Muscle layer of colon (tissue), 2 donors: ENCODE results near the gene PKP3.

Experiments used
- H3K27ac ChIP-seq: one replicate; pipeline ENCODE4 v1.7.0; 2013; ENCODE audit warnings: low read depth, mild to moderate bottlenecking, low read length, moderate library complexity
- H3K27me3 ChIP-seq, 2 donors: one replicate each; pipeline ENCODE4 v1.7.0; 2013; ENCODE audit warnings: low read length in 2 of 2, mild to moderate bottlenecking in 2 of 2; ENCODE audit not compliant: insufficient read depth in 2 of 2, control insufficient read depth in 1 of 2
- H3K36me3 ChIP-seq: one replicate; pipeline ENCODE4 v1.7.0; 2013; ENCODE audit warnings: mild to moderate bottlenecking, low read length; ENCODE audit not compliant: insufficient read depth
- H3K4me1 ChIP-seq: one replicate; pipeline ENCODE4 v1.7.0; 2013; ENCODE audit warnings: mild to moderate bottlenecking, low read length; ENCODE audit not compliant: insufficient read depth
- H3K4me3 ChIP-seq, 2 donors: one replicate each; pipeline ENCODE4 v1.7.0; 2013; ENCODE audit warnings: low read length in 2 of 2, low read depth in 1 of 2, mild to moderate bottlenecking in 1 of 2, moderate library complexity in 1 of 2
- H3K9ac ChIP-seq: one replicate; pipeline ENCODE4 v1.7.0; 2013; ENCODE audit warnings: low read length
- H3K9me3 ChIP-seq: one replicate; pipeline ENCODE4 v1.7.0; 2013; ENCODE audit warnings: mild to moderate bottlenecking, low read length
- donor health status: abdominal sarcoma.
- donor health status: Adenocarcinoma of cecum.

PKP3 gene

DNA sequence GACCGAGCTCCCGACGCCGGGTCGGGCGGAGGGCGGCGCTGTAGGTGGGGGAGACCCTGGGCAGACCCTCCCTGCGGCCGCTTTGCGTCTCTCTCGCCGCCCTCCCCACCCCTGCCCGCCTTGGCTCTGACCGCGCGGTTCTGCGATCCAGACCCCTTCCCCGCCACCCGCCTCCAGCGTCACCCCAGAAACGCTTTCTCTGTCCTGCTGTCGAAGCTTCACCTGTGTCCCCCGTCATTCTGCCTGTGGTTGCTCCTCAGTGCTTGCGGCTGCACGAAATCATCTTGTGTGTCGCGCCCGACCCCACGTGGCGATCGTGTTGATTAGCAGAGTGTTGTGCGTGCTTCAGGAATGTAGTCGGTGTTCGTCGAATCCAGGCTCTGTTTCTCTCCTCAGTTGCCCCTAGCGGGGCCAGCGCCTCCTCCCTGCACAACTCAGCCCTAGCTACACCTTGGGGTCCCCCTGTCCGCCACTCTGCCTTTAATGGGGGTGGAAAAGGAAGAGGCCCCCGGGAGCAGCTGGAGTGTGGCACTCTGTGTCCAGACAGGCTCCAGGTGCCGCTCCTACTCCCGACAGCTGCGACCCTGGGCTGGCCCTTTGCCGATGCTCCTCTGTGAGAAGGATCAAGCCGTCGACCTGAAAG is 56.9 kb downstream of the PKP3 start:
- H3K4me3 ChIP-seq, result peak overlapping the region; percentile 78 to 82
- H3K36me3 ChIP-seq, result peaks cover 15% of the 10 kb centered on the region
- no peaks in the 10 kb centered on the region for H3K9me3 ChIP-seq
- H3K27me3 ChIP-seq, result peaks cover 0 to 2% of the 10 kb centered on the region in 2 donors
- peak overlapping the region; percentile 74 for H3K27ac ChIP-seq
- peaks cover 26% of the 10 kb centered on the region for H3K4me1 ChIP-seq
- peak overlapping the region; percentile 39 for H3K9ac ChIP-seq

GRCh38 chr11:451738-452137 is 57.7 kb downstream of the PKP3 start:
- H3K9me3 ChIP-seq, result no peaks in the 10 kb centered on the region
- H3K27me3 ChIP-seq, result no peaks in the 10 kb centered on the region
- H3K27ac ChIP-seq, result no peak overlapping the region
- H3K9ac ChIP-seq, result peak overlapping the region; percentile 39
- peaks cover 15% of the 10 kb centered on the region for H3K36me3 ChIP-seq
- H3K4me3 ChIP-seq, result peak overlapping the region in 1 of 2 donors; percentile 78
- H3K4me1 ChIP-seq, result peaks cover 26% of the 10 kb centered on the region

- no peak overlapping the region for H3K27ac ChIP-seq
- no peaks in the 10 kb centered on the region for H3K9me3 ChIP-seq
- H3K36me3 ChIP-seq, result peaks cover 15% of the 10 kb centered on the region
- H3K4me3 ChIP-seq, result no peak overlapping the region
- H3K27me3 ChIP-seq, result no peaks in the 10 kb centered on the region
- peaks cover 26% of the 10 kb centered on the region for H3K4me1 ChIP-seq
- no peak overlapping the region for H3K9ac ChIP-seq
These were observed 58.3 kb downstream of the PKP3 start for GRCh38 chr11:452203-452744.

GRCh38 chr11:452916-453527 is 59.0 kb downstream of the PKP3 start:
- H3K4me1 ChIP-seq, result peaks cover 26% of the 10 kb centered on the region
- no peak overlapping the region for H3K4me3 ChIP-seq
- H3K9me3 ChIP-seq, result no peaks in the 10 kb centered on the region
- no peak overlapping the region for H3K27ac ChIP-seq
- H3K36me3 ChIP-seq, result peaks cover 15% of the 10 kb centered on the region
- H3K9ac ChIP-seq, result no peak overlapping the region
- no peaks in the 10 kb centered on the region for H3K27me3 ChIP-seq

- no peaks in the 10 kb centered on the region for H3K27me3 ChIP-seq
- peaks cover 15% of the 10 kb centered on the region for H3K36me3 ChIP-seq
- no peaks in the 10 kb centered on the region for H3K9me3 ChIP-seq
- H3K4me1 ChIP-seq, result peaks cover 24% of the 10 kb centered on the region
- H3K27ac ChIP-seq, result no peak overlapping the region
- H3K9ac ChIP-seq, result no peak overlapping the region
- H3K4me3 ChIP-seq, result no peak overlapping the region
These were observed 59.6 kb downstream of the PKP3 start for GRCh38 chr11:453564-453963.

DNA sequence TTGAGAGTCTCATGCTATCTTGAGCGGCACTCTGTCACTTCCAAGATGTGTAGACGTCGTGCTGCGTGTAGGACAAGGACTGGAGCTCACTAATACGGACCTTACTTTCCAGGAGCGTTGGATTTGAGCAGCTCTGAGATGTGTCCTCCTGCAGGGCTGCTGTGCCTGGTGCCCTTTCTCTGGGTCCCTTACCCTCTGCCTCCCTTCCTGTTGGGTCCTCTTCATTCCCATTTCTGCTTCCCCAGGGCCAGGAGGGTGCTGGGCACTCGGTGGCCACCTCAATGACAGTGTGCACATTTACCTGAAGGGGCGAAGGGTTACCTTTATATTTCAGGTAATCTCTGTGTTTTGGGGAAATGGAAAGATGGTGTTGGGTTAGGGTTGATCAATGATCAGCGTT is 60.0 kb downstream of the PKP3 start:
- Histone ChIP-seq H3K27me3 (no peaks in the 10 kb centered on the region), H3K36me3 (peaks cover 15% of the 10 kb centered on the region), H3K27ac (no peak overlapping the region), H3K9me3 (no peaks in the 10 kb centered on the region), H3K9ac (no peak overlapping the region), H3K4me3 (no peak overlapping the region), H3K4me1 (peaks cover 20% of the 10 kb centered on the region)
